Endothelial cell of coronary artery (primary cell): ENCODE results near the gene ZNF622. TPM values are rescaled to one million over a fixed set of nuclear protein-coding genes. Genes with fewer than 3 reads are reported as not detected.

ENCODE experiments used
- total RNA-seq: library from RNA; depleted of rRNA; stranded (reverse); fragments of >200 nt; gene quantifications from 2 replicates; pipeline ENCODE4 v1.2.3, GENCODE V29; 2014

Gene ZNF622, protein sequence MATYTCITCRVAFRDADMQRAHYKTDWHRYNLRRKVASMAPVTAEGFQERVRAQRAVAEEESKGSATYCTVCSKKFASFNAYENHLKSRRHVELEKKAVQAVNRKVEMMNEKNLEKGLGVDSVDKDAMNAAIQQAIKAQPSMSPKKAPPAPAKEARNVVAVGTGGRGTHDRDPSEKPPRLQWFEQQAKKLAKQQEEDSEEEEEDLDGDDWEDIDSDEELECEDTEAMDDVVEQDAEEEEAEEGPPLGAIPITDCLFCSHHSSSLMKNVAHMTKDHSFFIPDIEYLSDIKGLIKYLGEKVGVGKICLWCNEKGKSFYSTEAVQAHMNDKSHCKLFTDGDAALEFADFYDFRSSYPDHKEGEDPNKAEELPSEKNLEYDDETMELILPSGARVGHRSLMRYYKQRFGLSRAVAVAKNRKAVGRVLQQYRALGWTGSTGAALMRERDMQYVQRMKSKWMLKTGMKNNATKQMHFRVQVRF
- total RNA-seq, result 39.0 and 49.7 TPM in 2 replicates

GRCh38 chr5:16465544-16466432, at the start of gene ZNF622:
TSS of gene ZNF622 (minus strand) at chr5:16465800. CDS start at chr5:16465665, 135 bp downstream.

Other genes starting within 250 kb of the ZNF622 start
- 0.18 and 0.28 TPM in 2 replicates for gene RETREG1, start 151.2 kb upstream of the ZNF622 start, total RNA-seq